Sigmoid colon (tissue), 7 donors: ENCODE measurements around the gene NCOR1. TPM values are rescaled to one million over a fixed set of nuclear protein-coding genes. Genes with fewer than 3 reads are reported as not detected.

Experiments
- DNase-seq: peaks from one replicate; pipeline ENCODE4 v3.0.0-alpha.2; 2019
- H3K27ac ChIP-seq, 4 donors: fragments of 200-600 bp; sonication (generic); one replicate each; pipeline ENCODE4 v1.5.1; 2016 to 2019; ENCODE audit warnings: mild to moderate bottlenecking in 1 of 4
- H3K27me3 ChIP-seq, 3 donors: fragments of 200-600 bp; sonication (generic); one replicate each; pipeline ENCODE4 v1.5.1; 2019; ENCODE audit warnings: mild to moderate bottlenecking in 1 of 3
- H3K36me3 ChIP-seq, 4 donors: fragments of 200-600 bp; sonication (generic); one replicate each; pipeline ENCODE4 v1.5.1; 2016 to 2019
- H3K4me1 ChIP-seq, 4 donors: fragments of 200-600 bp; sonication (generic); one replicate each; pipeline ENCODE4 v1.5.1; 2017 to 2019
- H3K4me3 ChIP-seq, 4 donors: fragments of 200-600 bp; sonication (generic); one replicate each; pipeline ENCODE4 v1.5.1; 2017 to 2019; ENCODE audit warnings: mild to moderate bottlenecking in 2 of 4, moderate library complexity in 1 of 4
- H3K9me3 ChIP-seq, 4 donors: fragments of 200-600 bp in 3 of 4; sonication (generic) in 3 of 4; one replicate each; pipeline versions ENCODE4 v1.5.1 to v1.6.1; 2013 to 2019
- CTCF ChIP-seq, 4 experiments: fragments of 450-650 bp in 3 of 4; fragments of 200-600 bp in 1 of 4; IDR thresholded peaks; one replicate each; pipeline ENCODE4 v1.5.1; 2016 to 2019; ENCODE audit warnings: antibody characterized with exemption in 4 of 4, mild to moderate bottlenecking in 3 of 4, moderate library complexity in 2 of 4
- EP300 ChIP-seq, 4 donors: sonication (generic); formaldehyde crosslinking; IDR thresholded peaks; one replicate each; pipeline ENCODE4 v1.6.1; 2017; ENCODE audit warnings: antibody characterized with exemption in 4 of 4
- POLR2A ChIP-seq, 2 donors: fragments of 450-650 bp; IDR thresholded peaks; one replicate each; pipeline ENCODE4 v1.6.1; 2016; ENCODE audit warnings: antibody characterized with exemption in 2 of 2, mild to moderate bottlenecking in 2 of 2, moderate library complexity in 2 of 2
- POLR2AphosphoS5 ChIP-seq, 4 donors: sonication (generic); formaldehyde crosslinking; IDR thresholded peaks; one replicate each; pipeline ENCODE4 v1.6.1; 2017; ENCODE audit warnings: antibody characterized with exemption in 4 of 4
- WGBS, 2 donors: extraction: QIAGEN DNeasy Blood & Tissue Kit; methylation state at CpG; one replicate each; pipeline ENCODE4 v1.1.7; 2013; 5-methylcytosine and 5-hydroxymethylcytosine counted together
- intact Hi-C: fragments of 100-400 bp; cut with DNase I; formaldehyde crosslinking; loops from one replicate; pipeline ENCODE4 v1.15.1; 2023
- polyA plus RNA-seq, 3 donors: library from polyadenylated mRNA; stranded (reverse); fragments of 200-250 nt; gene quantifications; one replicate each; pipeline ENCODE4 v1.2.3, GENCODE V29; 2013
- total RNA-seq, 4 donors: library from RNA; depleted of rRNA; stranded (reverse); fragments of >200 nt; gene quantifications; one replicate each; pipeline ENCODE4 v1.1.0, GENCODE V29; 2016
- donor health status: healthy with polysubstance abuse.
- donor health status: Bipolar disorder and iron deficiency.
- donor health status: healthy.

NCOR1 gene
- total and polyA plus RNA-seq, 7 donors: 25.8 to 160 (median 93.1) TPM

DNA sequence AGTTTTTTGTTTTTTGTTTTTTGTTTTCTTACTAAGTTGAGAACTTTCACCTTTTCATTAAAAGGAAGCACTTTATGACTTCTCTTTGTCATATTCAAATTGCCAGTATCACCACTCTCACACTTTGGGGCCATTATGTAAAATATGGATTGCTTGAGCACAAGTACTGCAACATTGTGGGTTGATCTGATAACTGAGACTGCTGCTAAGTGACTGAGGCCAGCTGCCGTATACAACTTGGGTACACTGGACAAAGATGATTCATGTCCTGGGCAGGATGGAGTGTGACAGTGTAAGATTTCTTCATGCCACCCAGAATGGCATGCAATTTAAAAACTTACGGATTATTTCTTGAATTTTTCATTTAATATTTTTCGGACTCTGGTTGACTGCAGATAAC lies 207.9 kb downstream of the NCOR1 start:
- H3K27ac ChIP-seq: no peak overlapping the region
- no peaks in the 10 kb centered on the region for H3K27me3 ChIP-seq
- DNase-seq: no peak
- 94 to 95% methylated on average over 3 of the region's 3 CpGs for WGBS, 2 donors
- no peaks in the 10 kb centered on the region for H3K9me3 ChIP-seq
- TF ChIP-seq CTCF (IDR thresholded peaks at IDR 0.05): no peak
- TF ChIP-seq POLR2AphosphoS5 (IDR thresholded peaks at IDR 0.05): no peak
- TF ChIP-seq POLR2A (IDR thresholded peaks at IDR 0.05): no peak
- no peak for TF ChIP-seq EP300 (IDR thresholded peaks at IDR 0.05)
- intact Hi-C loops: no loop called here
- H3K36me3 ChIP-seq: peaks cover 27 to 95% (median 51%) of the 10 kb centered on the region in 4 donors
- H3K4me3 ChIP-seq: no peak overlapping the region
- H3K4me1 ChIP-seq: peaks cover 0 to 8% (median 0%) of the 10 kb centered on the region in 4 donors

DNA sequence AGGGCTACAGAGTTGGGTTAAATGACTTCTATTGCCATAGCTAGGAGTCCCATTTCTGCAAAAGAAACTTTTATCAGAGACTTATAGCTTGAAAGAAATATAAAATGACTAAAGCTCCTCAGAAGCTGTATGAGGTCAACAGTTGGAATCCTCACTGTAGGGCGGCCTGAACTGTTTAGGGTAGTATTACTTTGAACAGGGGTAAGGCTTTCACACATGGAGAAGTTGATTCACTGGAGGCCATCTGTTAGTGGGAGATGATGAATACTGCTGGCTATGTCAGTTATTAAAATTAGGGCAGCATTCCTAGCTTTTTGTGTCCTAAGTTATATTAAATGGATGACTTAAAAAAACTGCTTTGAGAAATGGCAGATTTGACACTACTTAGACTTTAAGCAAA lies 209.7 kb downstream of the NCOR1 start:
- DNase-seq: no peak
- H3K4me1 ChIP-seq: peaks cover 0 to 11% (median 7%) of the 10 kb centered on the region in 4 donors
- H3K27me3 ChIP-seq: no peaks in the 10 kb centered on the region
- no peak overlapping the region for H3K27ac ChIP-seq
- 95% methylated on average over 1 of the region's 1 CpG for WGBS, 2 donors
- no peak overlapping the region for H3K4me3 ChIP-seq
- H3K36me3 ChIP-seq: peaks cover 31 to 94% (median 60%) of the 10 kb centered on the region in 4 donors
- no peaks in the 10 kb centered on the region for H3K9me3 ChIP-seq
- TF ChIP-seq EP300 (IDR thresholded peaks at IDR 0.05) (no peak), POLR2A (IDR thresholded peaks at IDR 0.05) (no peak), CTCF (IDR thresholded peaks at IDR 0.05) (no peak), POLR2AphosphoS5 (IDR thresholded peaks at IDR 0.05) (no peak)
- intact Hi-C loops: no loop called here

DNA sequence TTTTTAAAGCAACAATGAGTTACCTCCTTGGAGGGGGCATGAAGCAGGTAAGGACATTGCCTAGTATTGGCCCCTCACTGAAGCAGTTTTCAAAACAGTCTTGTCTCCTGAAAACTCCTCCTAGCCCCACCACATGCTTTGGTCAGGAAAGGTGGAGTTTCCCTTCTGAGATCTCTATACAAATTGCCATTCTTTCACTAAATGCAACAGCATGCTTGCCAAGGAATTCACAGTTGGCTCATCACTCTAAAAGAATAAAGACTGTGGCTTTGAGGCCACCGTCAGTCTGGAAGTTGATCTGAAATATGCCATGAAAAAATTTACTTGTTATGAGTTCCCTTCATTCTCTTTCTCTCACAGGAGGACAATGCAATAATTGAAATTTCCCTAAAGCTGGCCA lies 211.5 kb downstream of the NCOR1 start:
- Histone ChIP-seq H3K27ac (peak overlapping the region in 1 of 4 donors; percentile 14), H3K4me1 (peaks cover 0 to 17% (median 10%) of the 10 kb centered on the region in 4 donors), H3K4me3 (no peak overlapping the region), H3K9me3 (no peaks in the 10 kb centered on the region), H3K27me3 (no peaks in the 10 kb centered on the region), H3K36me3 (peaks cover 31 to 76% (median 56%) of the 10 kb centered on the region in 4 donors)
- no peak for DNase-seq
- intact Hi-C loops: loop anchor here (5.0 kb wide), 2 partner anchors 98 to 208 kb away; no protein-coding TSS in a partner anchor
- TF ChIP-seq EP300 (IDR thresholded peaks at IDR 0.05) (no peak), POLR2AphosphoS5 (IDR thresholded peaks at IDR 0.05) (no peak), CTCF (IDR thresholded peaks at IDR 0.05) (no peak), POLR2A (IDR thresholded peaks at IDR 0.05) (no peak)
- WGBS, 2 donors: 95 to 96% methylated on average over 1 of the region's 1 CpG

GRCh38 chr17:16002708-16003260 lies 212.6 kb downstream of the NCOR1 start:
- no peak for TF ChIP-seq EP300 (IDR thresholded peaks at IDR 0.05)
- no peak for DNase-seq
- Histone ChIP-seq H3K27ac (no peak overlapping the region), H3K36me3 (peaks cover 28 to 65% (median 48%) of the 10 kb centered on the region in 4 donors), H3K27me3 (no peaks in the 10 kb centered on the region), H3K9me3 (no peaks in the 10 kb centered on the region), H3K4me3 (no peak overlapping the region), H3K4me1 (peaks cover 0 to 27% (median 17%) of the 10 kb centered on the region in 4 donors)
- WGBS, 2 donors: 78 to 88% methylated on average over 2 of the region's 2 CpGs
- intact Hi-C loops: loop anchor here (5.0 kb wide), 2 partner anchors 100 to 210 kb away; no protein-coding TSS in a partner anchor

GRCh38 chr17:16001226-16001897 lies 214.0 kb downstream of the NCOR1 start:
- DNase-seq: no peak
- Histone ChIP-seq H3K27me3 (no peaks in the 10 kb centered on the region), H3K27ac (no peak overlapping the region), H3K9me3 (no peaks in the 10 kb centered on the region), H3K4me1 (peaks cover 0 to 27% (median 17%) of the 10 kb centered on the region in 4 donors), H3K36me3 (peaks cover 28 to 51% (median 37%) of the 10 kb centered on the region in 4 donors), H3K4me3 (peak overlapping the region in 1 of 4 donors; percentile 69)
- no peak for TF ChIP-seq POLR2AphosphoS5 (IDR thresholded peaks at IDR 0.05)
- no peak for TF ChIP-seq EP300 (IDR thresholded peaks at IDR 0.05)
- no peak for TF ChIP-seq CTCF (IDR thresholded peaks at IDR 0.05)
- intact Hi-C loops: loop anchor here (5.0 kb wide), 2 partner anchors 101 to 211 kb away; no protein-coding TSS in a partner anchor
